GM19455 (cell line): ENCODE results near the gene MTRR.
A peak's percentile ranks its signal among the peaks of the same experiment; 100 is the strongest.

ENCODE experiments used
- ATAC-seq: cut with Tn5 transposase; IDR thresholded peaks from one replicate; pipeline ENCODE4 v1.9.1; 2021; ENCODE audit not compliant: unreplicated experiment

The MTRR gene

DNA sequence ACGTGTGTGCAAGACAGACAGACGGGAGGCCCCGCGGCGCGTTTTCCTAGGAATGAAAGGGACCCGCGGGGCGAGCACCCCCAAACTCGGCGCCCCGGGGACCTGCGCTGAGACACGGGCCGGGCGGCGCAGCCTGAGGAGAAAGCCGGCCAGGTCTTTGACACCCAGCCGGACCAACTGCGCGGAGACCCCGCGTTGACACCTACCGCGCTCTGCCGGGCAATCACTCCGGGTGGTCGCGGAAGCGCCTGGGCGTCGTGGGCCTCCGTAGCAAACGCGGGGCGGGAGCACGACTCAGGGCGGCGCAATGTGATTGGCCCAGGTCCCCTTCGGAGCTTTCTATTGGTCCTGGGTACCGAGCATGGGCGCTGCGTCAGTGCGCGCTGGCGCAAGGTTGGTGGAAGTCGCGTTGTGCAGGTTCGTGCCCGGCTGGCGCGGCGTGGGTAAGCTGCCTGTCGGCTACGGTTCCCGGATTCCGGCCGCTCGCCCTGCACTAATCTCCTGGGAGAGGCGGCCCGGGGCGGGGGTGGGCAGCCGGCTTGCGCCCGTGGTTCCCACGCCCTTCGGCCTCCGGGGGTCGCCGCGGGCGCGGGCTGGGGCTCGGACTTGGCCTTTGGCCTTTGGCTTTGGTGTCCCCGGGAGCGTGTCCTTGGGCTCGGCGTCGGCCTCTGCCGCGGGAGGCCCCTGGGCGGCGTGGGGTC, at the start of gene MTRR, which contains the start of gene FASTKD3:
Gene MTRR (plus strand): TSS at position 376 of the 701 bp plus-strand sequence. CDS start 1,647 bp downstream, outside the sequence.
Gene FASTKD3 (minus strand): TSS at position 259 of the 701 bp plus-strand sequence. CDS start 948 bp downstream, outside the sequence.
- peak; percentile 95 for ATAC-seq

DNA sequence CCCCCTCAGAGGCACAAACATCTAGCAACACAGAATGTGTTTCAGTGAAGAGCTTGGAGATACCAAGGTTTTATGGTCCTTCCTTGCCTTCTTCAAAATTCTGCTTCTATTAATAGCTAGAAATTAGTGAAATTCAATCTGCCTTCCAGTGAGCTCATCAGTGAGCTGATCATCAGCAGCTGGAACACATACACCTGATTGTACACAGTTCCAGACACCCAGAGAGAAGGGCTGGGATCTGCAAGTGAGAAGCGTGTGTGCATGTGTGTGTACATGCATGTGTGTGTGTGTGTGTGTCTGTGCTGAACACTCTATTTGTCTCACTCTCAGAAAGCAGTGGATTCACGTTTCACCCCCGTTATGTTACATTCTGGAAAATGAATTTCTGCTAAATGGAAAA, 46.5 kb upstream of the MTRR start:
- no peak for ATAC-seq

DNA sequence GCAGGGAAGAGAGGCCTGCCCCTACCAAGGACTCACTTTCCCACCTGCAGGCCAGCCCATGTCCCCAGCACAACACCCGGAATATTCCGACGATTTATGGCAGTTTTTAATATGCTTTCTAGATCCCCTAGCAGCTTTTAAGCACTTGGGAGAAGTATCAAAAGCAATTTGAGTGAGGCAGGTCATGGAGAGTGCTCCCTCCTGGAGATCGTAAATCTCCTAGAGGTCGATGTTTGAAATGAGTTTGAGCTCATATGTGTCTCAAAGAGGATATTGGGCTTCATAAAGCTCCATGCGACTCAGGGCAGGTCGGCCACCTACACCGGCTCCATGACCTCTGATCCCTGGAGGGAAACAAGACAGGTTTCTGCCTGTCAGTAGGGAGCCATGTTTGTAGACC, 45.4 kb upstream of the MTRR start:
- ATAC-seq = no peak

DNA sequence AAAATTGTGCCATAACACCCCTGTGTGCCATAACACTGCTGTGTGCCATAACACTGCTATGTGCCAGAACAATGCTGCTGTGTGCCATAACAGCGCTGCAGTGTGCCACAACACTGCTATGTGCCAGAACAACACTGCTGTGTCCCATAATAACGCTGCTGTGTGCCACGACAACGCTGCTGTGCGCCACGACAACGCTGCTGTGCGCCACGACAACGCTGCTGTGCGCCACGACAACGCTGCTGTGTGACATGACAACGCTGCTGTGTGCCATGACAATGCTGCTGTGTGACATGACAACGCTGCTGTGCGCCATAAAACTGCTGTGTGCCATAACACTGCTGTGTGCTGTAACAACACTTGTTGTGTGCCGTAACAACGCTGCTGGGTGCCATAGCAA, 44.0 kb upstream of the MTRR start:
- ATAC-seq = no peak

DNA sequence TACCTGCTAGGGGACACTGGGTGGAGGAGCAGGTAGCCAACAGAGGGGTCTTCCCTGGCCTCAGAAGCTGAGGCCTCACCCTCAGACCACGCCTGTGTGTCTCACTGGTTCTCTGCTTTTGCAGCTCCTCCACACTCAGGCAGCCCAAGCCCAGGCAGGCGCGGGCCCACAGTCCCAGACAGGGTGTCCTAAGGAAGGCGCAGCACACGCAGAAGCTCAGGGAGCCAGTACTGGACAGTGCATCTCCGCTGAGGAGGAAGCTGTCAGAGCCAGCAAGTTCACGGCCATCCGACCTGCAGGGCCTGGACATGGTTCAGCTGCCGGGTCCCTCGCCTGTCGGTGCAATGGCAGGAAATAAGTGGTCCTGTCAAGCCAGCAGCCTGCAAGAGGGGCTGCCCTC, 43.3 kb upstream of the MTRR start:
- ATAC-seq = no peak

DNA sequence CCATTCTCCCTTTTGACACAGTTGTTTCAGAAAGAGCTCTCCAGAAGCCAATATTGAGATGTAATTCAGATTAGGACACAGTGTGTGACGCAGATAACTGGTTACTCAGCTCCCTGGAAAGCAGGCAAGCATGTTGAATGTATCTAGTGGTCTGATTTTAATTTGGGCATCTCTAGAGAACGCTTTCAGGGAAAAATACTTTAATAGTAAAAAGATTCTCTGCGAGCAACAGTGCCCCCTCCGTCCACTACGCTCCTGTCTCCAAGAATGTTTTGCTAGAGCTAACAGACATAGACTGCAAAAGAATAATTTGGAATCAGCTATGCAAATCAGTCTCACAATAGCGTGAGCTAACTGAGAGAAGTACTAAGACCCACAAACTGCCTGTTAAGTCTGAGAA, 41.3 kb upstream of the MTRR start:
- ATAC-seq = no peak

DNA sequence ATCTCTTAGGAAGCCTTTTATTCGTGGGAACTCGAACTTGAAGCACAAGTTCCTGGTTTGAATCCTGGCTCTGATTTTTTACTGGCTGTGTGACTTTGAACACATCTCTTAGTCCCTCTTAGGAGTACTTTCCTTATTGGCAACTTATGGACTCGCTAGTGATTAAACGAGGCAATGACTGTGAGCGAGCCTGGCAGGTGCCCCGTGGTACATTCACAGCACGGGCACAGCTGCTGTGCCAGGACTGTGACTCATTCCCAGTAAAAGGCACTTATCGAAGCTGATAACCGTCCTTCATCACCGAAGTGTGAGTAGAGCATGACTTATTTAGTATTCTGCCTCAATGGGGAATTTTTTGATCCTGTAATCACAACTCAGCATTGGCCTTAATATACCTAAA, 40.7 kb upstream of the MTRR start:
- no peak for ATAC-seq

DNA sequence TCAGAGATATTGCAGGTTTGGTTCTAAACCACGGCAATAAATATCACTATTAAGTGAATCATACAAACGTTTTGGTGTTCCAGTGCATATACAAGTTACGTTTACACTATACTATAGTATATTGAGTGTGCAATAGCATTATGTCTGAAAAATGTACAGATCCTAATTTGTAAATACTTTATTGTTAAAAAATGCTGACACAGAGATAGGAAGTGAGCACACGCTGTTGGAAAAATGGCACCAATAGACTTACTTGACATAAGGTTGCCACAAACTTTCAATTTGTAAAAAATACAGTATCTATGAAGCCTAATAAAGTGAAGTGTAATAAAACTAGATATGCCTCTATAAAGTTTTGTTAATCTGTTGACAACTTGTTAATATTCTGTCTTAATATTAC, 34.0 kb upstream of the MTRR start:
- no peak for ATAC-seq

DNA sequence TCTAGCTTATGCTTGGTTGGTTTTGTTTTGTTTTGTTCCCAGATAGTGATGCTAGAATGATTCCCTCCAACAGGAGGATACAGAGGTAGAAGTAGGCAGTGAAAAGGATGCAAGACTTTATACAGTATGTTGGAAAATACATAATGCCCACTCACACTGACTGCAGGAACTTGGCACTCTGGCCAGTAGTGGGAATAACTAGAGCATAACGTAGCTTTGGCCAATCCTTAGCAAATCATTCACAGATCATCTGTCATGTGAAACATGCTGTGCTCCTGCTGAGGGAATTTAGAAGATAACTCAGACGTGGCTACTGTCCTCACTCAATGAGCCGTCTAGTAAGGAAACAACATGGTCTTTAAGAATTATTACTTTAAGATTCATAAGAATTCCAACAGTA, 31.5 kb upstream of the MTRR start:
- no peak for ATAC-seq

DNA sequence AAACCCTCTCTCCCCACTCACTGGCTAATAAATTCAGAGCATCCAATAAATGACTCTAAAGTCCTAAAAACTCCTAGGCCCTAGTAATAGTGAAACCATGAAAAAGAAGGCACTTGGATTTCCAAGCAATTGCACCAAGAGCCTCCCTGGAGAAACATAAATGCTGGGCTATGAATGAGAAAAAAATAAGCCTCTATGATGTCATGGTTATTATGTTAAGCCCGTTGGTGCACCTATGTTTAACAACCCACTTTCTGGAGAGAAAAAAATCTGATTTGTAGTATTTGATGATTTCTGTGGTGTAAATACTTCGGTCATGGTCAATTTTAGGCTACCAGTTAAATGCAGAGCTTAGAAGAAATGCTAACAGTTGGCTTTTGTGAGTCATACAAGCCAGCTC, 26.4 kb upstream of the MTRR start:
- ATAC-seq = no peak

DNA sequence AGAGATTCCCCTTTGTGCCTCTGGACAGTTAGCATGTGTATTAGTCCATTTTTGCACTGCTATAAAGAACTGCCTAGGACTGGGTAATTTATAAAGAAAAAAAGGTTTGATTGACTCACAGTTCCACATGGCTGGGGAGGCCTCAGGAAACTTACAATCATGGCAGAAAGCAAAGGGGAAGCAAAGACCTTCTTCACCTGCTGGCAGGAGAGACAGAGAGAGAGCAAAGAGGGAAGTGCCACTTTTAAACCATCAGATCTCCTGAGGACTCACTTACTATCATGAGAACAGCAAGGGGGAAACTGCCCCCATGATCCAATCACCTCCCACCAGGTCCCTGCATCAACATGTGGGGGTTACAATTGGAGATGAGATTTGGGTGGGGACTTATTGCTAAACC, 24.0 kb upstream of the MTRR start:
- ATAC-seq = no peak

DNA sequence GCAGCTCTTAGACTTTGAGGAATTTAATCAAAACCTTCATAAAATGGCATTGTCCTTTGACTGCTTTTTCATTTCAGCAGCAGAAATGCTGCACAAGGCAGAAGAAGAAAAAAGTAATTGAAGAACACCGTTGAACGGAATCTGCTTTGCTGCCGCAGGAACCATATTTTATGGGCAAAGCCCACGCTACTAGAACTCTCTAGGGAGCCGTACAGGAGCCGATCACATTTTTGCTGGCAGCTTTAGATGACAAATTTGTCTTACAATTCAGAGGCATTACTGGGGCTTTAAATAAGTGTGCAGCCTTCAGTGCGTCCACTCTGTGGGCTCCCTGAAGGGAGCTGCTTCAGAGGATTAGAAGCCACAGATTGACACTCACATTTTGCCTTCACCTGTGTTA, 23.4 kb upstream of the MTRR start:
- no peak for ATAC-seq

DNA sequence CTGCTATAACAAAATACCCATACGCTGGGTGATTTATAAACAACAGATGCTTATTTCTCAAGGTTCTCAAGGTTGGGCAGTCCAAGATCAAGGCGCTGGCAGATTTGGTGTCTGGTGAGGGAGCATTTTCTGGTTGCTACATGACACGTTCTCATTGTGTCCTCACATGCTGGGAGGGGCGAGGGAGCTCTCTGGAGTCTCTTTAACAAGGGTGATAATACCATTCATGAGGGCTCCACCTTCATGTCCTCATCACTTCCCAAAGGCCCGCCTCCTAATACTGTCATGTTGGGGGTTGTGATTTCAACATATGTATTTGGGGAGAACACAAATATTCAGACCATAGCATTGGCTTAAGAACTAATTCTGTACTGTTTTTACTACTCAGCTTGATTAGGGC, 22.6 kb upstream of the MTRR start:
- ATAC-seq = no peak

DNA sequence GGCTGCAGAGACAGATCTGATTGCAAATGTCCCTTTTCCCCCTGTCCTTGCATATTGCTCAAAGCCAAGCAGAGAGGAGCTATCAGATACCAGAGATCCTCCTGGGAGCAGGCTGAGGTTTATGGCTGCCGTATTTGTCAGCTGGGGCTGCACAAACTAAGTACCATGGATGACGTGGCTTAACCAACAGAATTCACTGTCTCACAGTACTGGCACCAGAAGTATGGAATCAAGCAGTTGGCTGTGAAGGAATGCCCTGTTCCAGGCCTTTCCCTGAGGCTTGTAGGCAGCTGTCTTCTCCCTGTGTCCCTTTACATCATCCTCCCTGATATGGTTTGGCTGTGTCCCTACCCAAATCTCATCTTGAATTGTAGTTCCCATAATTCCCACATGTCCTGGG, 20.7 kb upstream of the MTRR start:
- ATAC-seq = no peak

DNA sequence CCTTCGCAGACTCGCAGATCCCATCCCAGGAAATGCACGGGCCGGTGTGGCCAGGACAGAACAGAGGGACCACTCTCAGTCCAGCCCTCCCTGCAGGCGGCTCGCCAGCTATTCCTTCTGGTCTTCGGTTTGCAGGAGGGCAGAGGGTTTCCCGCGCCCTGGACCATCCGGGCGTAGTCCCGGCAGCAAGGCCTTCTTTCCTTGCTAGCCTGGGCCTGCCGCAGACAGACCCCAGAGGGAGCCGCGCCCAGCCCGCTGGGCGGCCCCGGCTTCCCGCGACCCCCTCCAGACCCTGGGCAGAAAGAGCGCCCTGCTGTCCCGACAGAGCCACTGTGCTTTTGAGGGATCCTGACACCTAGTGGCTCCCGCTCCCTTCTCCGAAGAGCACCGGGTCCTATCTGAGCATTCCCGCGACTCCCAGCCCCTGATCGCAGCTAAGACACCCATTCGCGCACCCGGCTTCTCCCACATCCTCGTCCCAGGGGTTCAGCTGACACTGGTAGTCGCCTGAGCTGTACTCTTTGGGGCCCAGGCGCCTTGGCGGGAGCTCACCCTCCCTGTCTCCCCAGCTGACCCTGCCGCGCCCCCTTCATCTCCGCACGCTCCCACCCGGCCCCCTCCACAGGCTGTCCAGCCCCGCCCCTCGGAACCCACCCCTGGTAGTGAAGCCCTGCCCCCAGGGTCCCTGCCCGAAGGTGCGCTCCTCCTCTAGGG, 19.1 kb upstream of the MTRR start:
- ATAC-seq = no peak

DNA sequence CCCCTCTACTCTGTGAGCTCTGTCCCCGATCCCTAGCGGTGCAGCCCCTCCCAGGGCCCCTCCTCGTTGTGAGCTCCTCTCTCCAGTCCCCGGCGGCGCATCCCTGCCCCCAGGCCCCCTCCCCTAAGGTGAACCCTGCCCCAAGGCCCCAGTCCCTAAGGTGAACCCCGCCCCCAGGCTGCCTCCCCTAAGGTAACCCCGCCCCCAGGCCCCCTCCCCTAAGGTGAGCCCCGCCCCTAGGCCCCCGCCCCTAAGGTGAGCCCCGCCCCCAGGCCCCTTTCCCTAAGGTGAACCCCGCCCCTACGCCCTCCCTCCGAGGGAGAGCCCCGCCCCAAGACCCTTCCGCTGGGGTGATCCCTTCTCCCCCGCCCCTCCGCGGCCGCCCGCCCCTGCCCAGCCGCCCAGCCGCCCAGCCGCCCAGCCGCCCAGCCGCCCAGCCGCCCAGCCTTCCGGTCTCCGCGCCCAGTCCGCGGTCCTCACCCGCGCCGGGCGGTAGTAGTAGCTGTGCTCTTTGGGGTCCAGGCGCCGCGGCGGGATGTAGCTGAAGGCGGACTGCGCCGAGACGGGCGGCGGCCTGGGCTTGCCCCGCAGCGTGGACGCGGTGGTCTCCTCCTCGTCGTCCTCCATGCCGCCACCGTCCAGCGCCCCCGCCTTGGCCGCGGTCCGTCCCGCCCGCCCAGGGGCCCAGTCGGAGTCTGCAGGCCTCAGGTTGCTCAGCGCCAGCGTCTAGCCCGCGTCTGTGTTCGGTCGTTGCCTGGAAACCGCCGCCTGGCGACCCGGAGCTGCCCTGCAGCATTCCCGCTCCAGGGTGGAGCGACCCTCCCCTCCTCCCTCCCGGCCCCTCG, 18.3 kb upstream of the MTRR start, which contains the start of gene CFAP90:
Gene CFAP90 (minus strand): TSS at position 739 of the 845 bp plus-strand sequence. CDS start 112 bp downstream, at position 627.
- ATAC-seq = no peak

DNA sequence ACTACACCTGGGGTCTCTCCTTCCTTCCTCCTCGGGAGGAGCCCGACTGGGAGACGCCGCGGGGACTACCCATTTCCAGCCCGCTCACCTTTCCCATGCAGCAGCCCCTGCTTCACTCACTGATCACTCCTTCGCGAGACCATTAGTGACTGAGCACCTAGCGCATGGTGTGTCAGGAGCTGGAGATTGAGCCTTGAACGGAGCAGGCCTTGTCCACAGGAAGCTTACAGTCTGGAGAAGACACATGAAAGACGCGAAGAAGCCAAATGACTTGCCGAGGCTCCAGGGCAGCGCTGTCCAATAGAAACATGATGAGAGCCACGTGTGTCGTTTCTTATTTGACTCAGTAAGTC, 17.7 kb upstream of the MTRR start:
- no peak for ATAC-seq

DNA sequence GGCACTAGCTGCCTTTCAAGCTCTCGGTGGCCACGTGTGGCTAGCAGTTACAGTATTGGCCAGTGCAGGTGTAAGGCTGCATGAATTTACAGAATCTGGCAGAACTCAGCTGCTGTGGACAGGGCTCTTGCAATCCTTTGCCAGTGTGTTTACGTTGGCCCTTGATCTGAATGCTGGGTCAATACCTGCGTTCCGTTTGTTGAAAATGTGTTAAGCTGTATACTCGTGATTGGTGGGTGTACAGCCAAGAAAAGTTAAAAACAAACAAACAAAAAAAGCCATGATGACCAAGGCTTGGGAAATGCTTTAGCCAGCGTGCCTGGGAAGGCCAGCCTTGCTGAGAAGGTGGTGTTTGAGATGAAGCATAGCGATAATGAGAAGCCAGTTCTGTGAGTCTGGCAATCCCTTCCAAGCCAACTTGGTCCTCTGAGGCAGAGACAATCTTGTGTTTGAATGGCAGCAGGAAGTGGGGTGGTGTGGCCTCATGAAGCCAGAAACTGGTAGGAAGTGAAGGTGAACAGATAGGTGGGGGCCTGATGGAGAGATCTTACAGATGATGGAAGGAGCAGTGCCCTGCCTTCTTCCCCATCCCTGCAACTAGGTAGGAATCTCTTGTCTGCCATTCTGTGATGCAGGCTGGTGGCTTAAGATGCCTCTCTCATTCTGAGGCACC, 17.2 kb upstream of the MTRR start:
- no peak for ATAC-seq

DNA sequence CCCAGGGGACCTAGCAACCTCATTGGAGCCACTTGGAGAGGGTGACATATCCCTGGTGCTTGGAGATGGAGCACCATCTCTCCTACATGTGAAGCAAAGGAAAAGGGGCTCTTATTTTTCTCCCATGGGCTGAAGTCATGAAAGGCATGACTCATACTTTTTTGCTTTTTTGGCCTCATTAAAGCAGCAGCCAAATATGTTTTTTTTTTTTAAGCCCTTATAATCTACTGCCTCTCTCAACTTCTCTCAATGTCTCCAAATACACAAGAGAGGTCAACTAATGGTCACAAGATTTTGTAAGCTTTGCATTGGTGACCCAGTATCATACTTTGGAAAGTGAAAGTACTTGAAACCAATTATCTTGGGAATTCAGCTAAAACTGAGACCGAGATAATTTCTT, 16.4 kb upstream of the MTRR start:
- ATAC-seq = no peak

DNA sequence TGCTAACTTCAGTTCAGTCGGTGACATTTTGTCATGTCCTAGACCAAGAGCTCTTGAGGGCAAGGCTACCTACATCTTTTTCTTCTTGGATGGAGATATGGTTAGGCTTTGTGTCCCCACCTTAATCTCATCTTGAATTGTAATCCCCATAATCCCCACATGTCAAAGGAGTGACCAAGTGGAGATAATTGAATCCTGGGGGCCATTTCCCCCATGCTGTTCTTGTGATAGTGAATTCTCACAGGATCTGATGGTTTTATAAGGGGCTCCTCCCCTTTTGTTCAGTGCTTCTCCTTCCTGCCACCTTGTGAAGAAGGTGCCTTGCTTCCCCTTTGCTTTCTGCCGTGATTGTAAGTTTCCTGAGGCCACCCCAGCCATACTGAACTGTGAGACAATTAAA, 16.0 kb upstream of the MTRR start:
- ATAC-seq = no peak

DNA sequence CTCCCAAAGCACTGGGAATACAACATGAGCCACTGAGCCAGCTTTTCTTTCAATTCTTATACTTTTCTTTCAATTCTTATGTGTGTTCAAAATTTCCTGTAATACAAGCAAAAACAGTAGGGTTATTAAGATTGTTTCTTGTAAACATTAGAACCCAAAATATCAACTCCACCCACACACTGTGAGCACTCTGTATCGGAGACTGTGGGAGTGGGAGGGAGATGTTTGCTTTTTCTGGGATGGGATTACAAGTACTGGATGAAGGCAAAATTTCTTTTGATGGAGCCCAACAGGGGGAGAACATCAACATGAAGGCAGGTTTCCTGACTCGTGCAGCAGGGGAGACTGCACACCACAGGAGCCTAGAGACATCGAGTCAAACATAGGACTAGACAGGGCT, 13.3 kb upstream of the MTRR start:
- ATAC-seq = no peak
